Gastrocnemius medialis (tissue), 4 donors: ENCODE results near the gene CX3CL1.

Experiments used
- POLR2A ChIP-seq, 2 donors: fragments of 450-650 bp; IDR thresholded peaks; one replicate each; pipeline ENCODE4 v1.6.1; 2017; ENCODE audit warnings: antibody characterized with exemption in 2 of 2, mild to moderate bottlenecking in 2 of 2, moderate library complexity in 2 of 2
- TF ChIP-seq, protein P1 (sequence below), 5 experiments: fragments of 450-650 bp in 3 of 5; fragments of 200-600 bp in 2 of 5; sonication (generic) in 2 of 5; IDR thresholded peaks in 4 of 5; conservative IDR thresholded peaks in 1 of 5; 1 replicate in 4 of 5; 2 replicates in 1 of 5; pipeline ENCODE4 v1.5.1; 2016 to 2019; ENCODE audit warnings: antibody characterized with exemption in 5 of 5, mild to moderate bottlenecking in 3 of 5, moderate library complexity in 3 of 5

- TF ChIP-seq, protein P1, sequence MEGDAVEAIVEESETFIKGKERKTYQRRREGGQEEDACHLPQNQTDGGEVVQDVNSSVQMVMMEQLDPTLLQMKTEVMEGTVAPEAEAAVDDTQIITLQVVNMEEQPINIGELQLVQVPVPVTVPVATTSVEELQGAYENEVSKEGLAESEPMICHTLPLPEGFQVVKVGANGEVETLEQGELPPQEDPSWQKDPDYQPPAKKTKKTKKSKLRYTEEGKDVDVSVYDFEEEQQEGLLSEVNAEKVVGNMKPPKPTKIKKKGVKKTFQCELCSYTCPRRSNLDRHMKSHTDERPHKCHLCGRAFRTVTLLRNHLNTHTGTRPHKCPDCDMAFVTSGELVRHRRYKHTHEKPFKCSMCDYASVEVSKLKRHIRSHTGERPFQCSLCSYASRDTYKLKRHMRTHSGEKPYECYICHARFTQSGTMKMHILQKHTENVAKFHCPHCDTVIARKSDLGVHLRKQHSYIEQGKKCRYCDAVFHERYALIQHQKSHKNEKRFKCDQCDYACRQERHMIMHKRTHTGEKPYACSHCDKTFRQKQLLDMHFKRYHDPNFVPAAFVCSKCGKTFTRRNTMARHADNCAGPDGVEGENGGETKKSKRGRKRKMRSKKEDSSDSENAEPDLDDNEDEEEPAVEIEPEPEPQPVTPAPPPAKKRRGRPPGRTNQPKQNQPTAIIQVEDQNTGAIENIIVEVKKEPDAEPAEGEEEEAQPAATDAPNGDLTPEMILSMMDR (IDR thresholded peaks at IDR 0.05 in 4 of 5, conservative IDR thresholded peaks at IDR 0.05 in 1 of 5) = no peak
- TF ChIP-seq POLR2A (IDR thresholded peaks at IDR 0.05) = no peak
Measured at GRCh38 chr16:57409065-57409464, 36.8 kb downstream of the CX3CL1 start.
